Keratinocyte (primary cell): ENCODE results near the gene TTC8. TPM values are rescaled to one million over a fixed set of nuclear protein-coding genes. Genes with fewer than 3 reads are reported as not detected.

Source experiments
- DNase-seq: peaks from one replicate; pipeline ENCODE4 v3.0.0-alpha.2; 2011; ENCODE audit warnings: low read depth, missing footprints, low spot score
- FAIRE-seq: peaks from 2 replicates; lab custom pipeline; 2011; peaks lifted over from hg19 to GRCh38; lab: Jason Lieb, UNC
- H2AFZ ChIP-seq: 2 replicates; pipeline ENCODE4 v1.6.0; 2012; ENCODE audit warnings: low read length, control low read depth, inconsistent platforms; ENCODE audit not compliant: control insufficient read depth
- H3K27ac ChIP-seq: 2 replicates; pipeline ENCODE4 v1.5.1; 2011; ENCODE audit warnings: low read length; ENCODE audit not compliant: control insufficient read depth, insufficient read depth
- H3K27me3 ChIP-seq: 3 replicates; pipeline ENCODE4 v1.6.0; 2011; ENCODE audit warnings: low read length; ENCODE audit not compliant: control insufficient read depth, insufficient read depth; ENCODE audit errors: extremely low read depth
- H3K36me3 ChIP-seq, 2 experiments: 2 replicates in 1 of 2; 3 replicates in 1 of 2; pipeline ENCODE4 v1.5.1; 2011; ENCODE audit warnings: low read length in 2 of 2, mild to moderate bottlenecking in 1 of 2; ENCODE audit not compliant: control insufficient read depth in 2 of 2, insufficient read depth in 2 of 2; ENCODE audit errors: extremely low read depth in 1 of 2
- H3K4me1 ChIP-seq: 3 replicates; pipeline ENCODE4 v1.5.1; 2011; ENCODE audit warnings: low read length; ENCODE audit not compliant: control insufficient read depth, insufficient read depth; ENCODE audit errors: extremely low read depth
- H3K4me2 ChIP-seq: 3 replicates; pipeline ENCODE4 v1.6.0; 2011; ENCODE audit warnings: low read depth, low read length; ENCODE audit not compliant: control insufficient read depth, insufficient read depth; ENCODE audit errors: extremely low read depth
- H3K4me3 ChIP-seq, 3 experiments: fragments of 200-600 bp in 1 of 3; sonication (generic) in 1 of 3; 2 replicates in 2 of 3; 3 replicates in 1 of 3; pipeline ENCODE4 v1.5.1; 2011 to 2016; ENCODE audit warnings: low read length in 3 of 3, mild to moderate bottlenecking in 3 of 3, control low read depth in 2 of 3, inconsistent platforms in 1 of 3, low read depth in 1 of 3, mixed read lengths in 1 of 3, mixed run types in 1 of 3, moderate library complexity in 1 of 3; ENCODE audit not compliant: control insufficient read depth in 2 of 3, insufficient read depth in 2 of 3; ENCODE audit errors: extremely low read depth in 1 of 3
- H3K79me2 ChIP-seq: 2 replicates; pipeline ENCODE4 v1.6.0; 2012; ENCODE audit warnings: low read length; ENCODE audit not compliant: control insufficient read depth, insufficient read depth
- H3K9ac ChIP-seq: 3 replicates; pipeline ENCODE4 v1.6.0; 2011; ENCODE audit warnings: low read length; ENCODE audit not compliant: control insufficient read depth, insufficient read depth; ENCODE audit errors: extremely low read depth
- H3K9me1 ChIP-seq: 3 replicates; pipeline ENCODE4 v1.6.0; 2011; ENCODE audit warnings: low read length; ENCODE audit not compliant: control insufficient read depth, insufficient read depth; ENCODE audit errors: extremely low read depth
- H3K9me3 ChIP-seq: 2 replicates; pipeline ENCODE4 v1.5.1; 2012; ENCODE audit warnings: low read depth, low read length; ENCODE audit not compliant: control insufficient read depth
- H4K20me1 ChIP-seq: 3 replicates; pipeline ENCODE4 v1.6.0; 2011; ENCODE audit warnings: low read length; ENCODE audit not compliant: control insufficient read depth, insufficient read depth; ENCODE audit errors: extremely low read depth
- CTCF ChIP-seq, 3 experiments: IDR thresholded peaks in 1 of 3; conservative IDR thresholded peaks in 1 of 3; optimal IDR thresholded peaks in 1 of 3; 2 replicates in 2 of 3; 3 replicates in 1 of 3; pipeline versions ENCODE3 to v1.5.1; 2011; ENCODE audit warnings: low read length in 3 of 3, mild to moderate bottlenecking in 3 of 3, moderate library complexity in 2 of 3, control low read depth in 1 of 3, inconsistent platforms in 1 of 3; ENCODE audit not compliant: insufficient read depth in 2 of 3; ENCODE audit errors: extremely low read depth in 1 of 3
- EZH2 ChIP-seq: IDR thresholded peaks from one replicate; pipeline ENCODE4 v1.6.1; 2012; ENCODE audit warnings: inconsistent platforms, mild to moderate bottlenecking, low read length, moderate library complexity
- dilution Hi-C: fragments of 300-500 bp; cut with MboI; formaldehyde crosslinking; loops from one replicate; pipeline ENCODE4 v1.7.0; 2020; ENCODE audit warnings: low sequenced_read_pairs; ENCODE audit not compliant: extremely low pct_ligation_motif_present
- polyA plus RNA-seq, 5 experiments: library from polyadenylated mRNA; depleted of rRNA in 3 of 5; stranded (reverse) in 3 of 5; stranded (forward) in 1 of 5; unstranded in 1 of 5; fragments of >200 nt; gene quantifications; 1 replicate in 1 of 5; 2 replicates in 3 of 5; 3 replicates in 1 of 5; pipeline versions ENCODE4 v1.2.1 to v1.2.3, GENCODE V29; 2011 to 2012; ENCODE audit warnings: missing spikeins in 2 of 5, low read depth in 1 of 5, low replicate concordance in 1 of 5

Gene TTC8
- polyA plus RNA-seq, 1 donor (not counting 4 experiments of a cell fraction or from before 2014, with no cell fraction given) = 43.0 TPM

GRCh38 chr14:88837495-88837894 lies 13.0 kb downstream of the TTC8 start:
- dilution Hi-C loops = no loop called here
- FAIRE-seq = peak; percentile 39
- Histone ChIP-seq H4K20me1 (no peaks in the 10 kb centered on the region), H3K27ac (no peak overlapping the region), H2AFZ (no peak overlapping the region), H3K4me2 (no peak overlapping the region), H3K9me3 (no peaks in the 10 kb centered on the region), H3K36me3 (no peaks in the 10 kb centered on the region), H3K4me1 (peaks cover 35% of the 10 kb centered on the region), H3K27me3 (no peaks in the 10 kb centered on the region), H3K4me3 (no peak overlapping the region), H3K79me2 (peaks cover 14% of the 10 kb centered on the region), H3K9me1 (no peaks in the 10 kb centered on the region), H3K9ac (no peak overlapping the region)
- DNase-seq = no peak
- no peak for TF ChIP-seq EZH2
- TF ChIP-seq CTCF (optimal IDR thresholded peaks at IDR 0.05 in 1 of 3, IDR thresholded peaks at IDR 0.05 in 1 of 3, conservative IDR thresholded peaks at IDR 0.05 in 1 of 3; ENCODE audit: extremely low read depth in 1 of 3, insufficient read depth in 2 of 3, low read length in 3 of 3) = no peak

- Histone ChIP-seq H3K79me2 (peaks cover 13% of the 10 kb centered on the region), H3K9me1 (no peaks in the 10 kb centered on the region), H3K27me3 (no peaks in the 10 kb centered on the region), H3K27ac (no peak overlapping the region), H4K20me1 (no peaks in the 10 kb centered on the region), H3K9me3 (no peaks in the 10 kb centered on the region), H3K36me3 (no peaks in the 10 kb centered on the region), H3K9ac (no peak overlapping the region), H3K4me1 (peaks cover 35% of the 10 kb centered on the region), H3K4me3 (no peak overlapping the region), H2AFZ (no peak overlapping the region), H3K4me2 (no peak overlapping the region)
- TF ChIP-seq CTCF (optimal IDR thresholded peaks at IDR 0.05 in 1 of 3, IDR thresholded peaks at IDR 0.05 in 1 of 3, conservative IDR thresholded peaks at IDR 0.05 in 1 of 3; ENCODE audit: extremely low read depth in 1 of 3, insufficient read depth in 2 of 3, low read length in 3 of 3) (no peak), EZH2 (no peak)
- FAIRE-seq (peak; percentile 52), DNase-seq (no peak)
- dilution Hi-C loops = no loop called here
These were observed 13.6 kb downstream of the TTC8 start for GRCh38 chr14:88838015-88838414.
